NCI-H345 treated with DMSO at 0.1 percent for 48 hours (cell line): ENCODE results near the gene GRM2.
A peak's percentile ranks its signal among the peaks of the same experiment; 100 is the strongest.

Source experiments
- DNase-seq: peaks from one replicate; lab custom pipeline; 2025; ENCODE audit not compliant: unreplicated experiment; lab: John Stamatoyannopoulos, UW

GRM2 gene

GRCh38 chr3:51706788-51707731 lies at the start of gene GRM2:
Gene GRM2 (plus strand): TSS chr3:51707068. CDS start chr3:51708984, 1,916 bp downstream.
- DNase-seq = no peak

DNA sequence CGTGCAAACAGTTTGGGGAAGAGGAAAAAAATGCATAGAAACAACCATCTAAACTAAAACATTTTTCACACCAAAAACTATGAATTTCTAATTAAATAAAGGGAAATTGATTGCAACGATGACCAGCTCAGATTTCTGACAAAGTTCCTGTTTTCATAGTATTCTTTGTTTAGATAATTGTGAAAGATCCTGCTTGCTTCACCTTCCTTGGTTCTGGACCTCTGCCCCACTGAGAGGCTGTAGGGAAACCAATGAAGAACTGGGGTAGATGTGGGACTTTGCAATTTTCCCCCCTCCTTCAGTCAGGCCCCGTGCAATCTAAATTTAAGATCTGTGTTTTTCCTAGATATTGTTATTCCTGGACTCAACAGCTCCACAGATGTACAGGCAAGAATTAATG lies 49.6 kb upstream of the GRM2 start:
- no peak for DNase-seq

DNA sequence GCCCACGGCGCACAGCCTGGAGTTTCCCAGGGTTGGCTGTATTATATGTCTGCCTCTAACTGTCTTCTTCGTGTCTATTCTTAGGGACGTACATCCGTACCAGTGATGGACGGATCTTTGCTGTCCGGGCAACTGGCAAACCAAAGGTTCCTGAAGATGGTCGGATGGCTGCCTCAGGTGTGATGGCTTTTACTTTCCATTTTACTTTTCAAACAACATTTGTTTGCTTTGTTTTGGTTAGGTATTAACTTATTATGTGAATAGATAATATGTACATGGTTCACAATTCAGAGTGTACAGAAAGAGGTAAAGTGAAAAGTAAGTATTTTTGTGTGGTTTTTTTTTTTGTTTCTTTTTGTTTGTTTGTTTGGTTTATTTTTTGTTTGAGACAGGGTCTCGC lies 46.9 kb upstream of the GRM2 start:
- no peak for DNase-seq

GRCh38 chr3:51662456-51662855 lies 44.4 kb upstream of the GRM2 start:
- no peak for DNase-seq

DNA sequence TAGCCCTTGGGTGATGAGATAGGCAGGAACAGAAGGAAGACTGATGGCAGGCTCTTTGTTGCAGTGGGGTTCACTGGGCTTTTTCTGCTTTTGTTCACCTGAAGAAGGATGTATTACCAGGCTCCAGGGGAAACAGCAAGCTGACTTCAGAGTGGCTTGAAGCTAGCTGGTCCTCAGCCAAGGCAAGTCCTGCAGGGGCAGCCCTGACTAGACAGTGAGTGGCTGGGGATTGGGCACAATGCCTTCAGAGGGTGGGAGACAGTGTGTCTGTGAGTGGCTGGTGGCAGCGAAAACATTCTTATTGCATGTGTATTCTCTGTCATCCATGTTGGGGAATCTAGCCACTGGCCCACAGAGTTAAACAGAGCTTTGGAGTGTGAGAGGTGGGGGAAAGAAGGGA lies 38.1 kb upstream of the GRM2 start:
- DNase-seq = no peak

DNA sequence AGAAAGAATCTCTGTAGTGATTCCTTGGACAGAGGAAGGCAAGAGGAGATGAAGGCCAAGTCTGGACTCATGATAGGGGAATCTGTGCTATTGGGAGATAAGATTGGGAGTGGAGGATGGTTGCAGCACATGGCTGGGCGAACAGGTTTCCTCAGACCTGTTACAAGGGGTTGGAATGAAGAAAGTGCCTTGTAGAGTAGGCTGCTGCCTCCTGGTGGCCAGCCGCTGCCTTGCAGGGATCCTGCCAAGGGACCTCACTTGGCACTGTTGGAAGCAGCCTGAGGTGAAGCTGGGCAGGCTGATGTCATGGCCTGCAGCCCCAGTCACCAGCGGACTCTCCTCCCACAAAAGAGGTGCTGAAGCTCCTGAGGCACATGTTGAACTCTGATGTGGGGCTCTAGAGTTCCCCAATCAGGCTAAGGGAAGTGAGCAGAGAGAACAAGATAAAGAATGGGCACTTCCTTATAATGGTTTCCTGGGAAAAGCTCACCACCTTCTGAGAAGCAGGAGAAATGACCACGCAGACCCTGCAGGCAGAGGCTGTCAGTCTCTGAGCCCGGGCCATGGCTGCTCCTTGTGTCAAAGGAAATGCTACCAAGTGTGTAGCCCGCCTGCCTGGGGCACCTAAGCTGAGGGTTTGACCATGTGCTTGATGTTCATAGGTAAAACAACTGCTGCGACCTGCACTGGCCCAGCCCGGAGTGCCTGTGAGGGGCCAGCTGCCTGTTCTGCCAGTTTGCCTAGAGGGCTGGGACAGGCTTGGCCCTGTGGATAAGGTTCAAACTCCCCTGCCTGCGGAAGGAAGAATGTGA lies 37.4 kb upstream of the GRM2 start:
- DNase-seq = peak; percentile 23

GRCh38 chr3:51670053-51670822 lies 36.6 kb upstream of the GRM2 start:
- no peak for DNase-seq

GRCh38 chr3:51670823-51671733 lies 35.8 kb upstream of the GRM2 start, which contains the start of gene TEX264:
Gene TEX264 (plus strand): TSS chr3:51671252. CDS start chr3:51674305, 3,053 bp downstream.
- DNase-seq = peak; percentile 72

DNA sequence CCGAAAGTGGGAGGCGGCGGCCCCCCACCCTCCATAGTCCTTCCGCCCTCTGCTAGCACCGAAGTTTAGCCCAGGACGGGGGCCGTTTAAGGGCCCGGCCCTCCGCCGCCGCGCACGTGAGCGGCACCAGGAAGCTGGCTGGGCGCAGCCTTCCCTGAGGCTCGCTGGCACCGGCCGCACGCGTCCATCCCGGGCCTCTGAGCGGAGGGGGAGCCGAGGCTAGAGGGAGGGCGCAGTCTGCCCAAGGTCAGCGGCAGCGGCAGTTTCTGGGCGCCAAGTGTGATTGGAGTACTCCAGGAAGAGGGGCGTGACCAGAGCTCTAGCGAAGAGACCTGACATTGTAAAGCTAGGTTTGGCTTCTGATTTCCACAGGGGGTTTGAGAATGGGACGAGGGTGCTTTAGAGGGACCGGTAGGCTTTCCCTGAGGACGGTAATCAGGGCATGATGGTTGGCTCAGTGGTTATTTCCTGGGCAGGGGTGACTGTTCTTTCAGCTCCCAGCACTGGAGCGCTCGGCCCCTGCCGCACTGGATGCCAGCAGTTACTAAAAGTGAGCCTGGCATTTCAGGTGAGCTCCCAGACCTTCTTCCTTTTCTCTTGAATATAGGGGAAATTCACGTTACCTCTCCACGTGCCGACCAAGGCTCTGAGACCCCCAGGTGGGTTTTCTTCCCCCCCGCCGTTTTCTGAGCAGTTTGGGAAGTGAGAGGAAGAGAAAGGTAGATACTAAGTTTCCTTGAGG lies 35.0 kb upstream of the GRM2 start:
- no peak for DNase-seq

DNA sequence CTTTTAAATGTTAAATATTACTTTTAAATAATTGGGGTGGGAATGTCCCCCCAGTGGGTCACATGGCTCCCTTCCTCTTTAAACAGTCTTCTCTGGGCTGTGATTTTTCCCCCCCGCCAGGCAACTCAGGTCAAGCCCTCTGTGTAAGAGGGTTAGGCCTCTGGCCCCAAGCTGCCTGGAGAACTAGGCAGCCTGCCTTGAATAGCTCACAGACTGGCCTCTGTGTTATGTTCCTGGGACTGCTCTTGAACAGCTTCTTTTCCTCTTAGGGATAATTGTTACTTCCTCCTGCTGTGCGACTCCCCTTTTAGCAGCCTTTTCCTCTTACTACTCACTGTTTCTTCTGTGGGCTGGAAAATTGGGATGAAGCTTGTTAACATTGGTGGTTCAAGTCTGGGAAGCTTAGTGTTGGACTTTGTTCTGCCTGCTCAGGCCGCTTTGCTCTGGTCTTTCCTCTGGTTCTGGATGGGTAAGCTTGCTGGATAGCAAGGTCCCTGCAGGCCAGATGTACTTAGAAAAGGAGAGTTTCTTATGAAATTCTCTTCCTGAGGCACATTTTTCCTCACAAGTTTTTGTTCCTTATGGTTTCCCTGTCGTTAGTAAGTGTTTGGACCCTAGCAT lies 33.6 kb upstream of the GRM2 start:
- no peak for DNase-seq

GRCh38 chr3:51673802-51674654 lies 32.8 kb upstream of the GRM2 start:
- no peak for DNase-seq

DNA sequence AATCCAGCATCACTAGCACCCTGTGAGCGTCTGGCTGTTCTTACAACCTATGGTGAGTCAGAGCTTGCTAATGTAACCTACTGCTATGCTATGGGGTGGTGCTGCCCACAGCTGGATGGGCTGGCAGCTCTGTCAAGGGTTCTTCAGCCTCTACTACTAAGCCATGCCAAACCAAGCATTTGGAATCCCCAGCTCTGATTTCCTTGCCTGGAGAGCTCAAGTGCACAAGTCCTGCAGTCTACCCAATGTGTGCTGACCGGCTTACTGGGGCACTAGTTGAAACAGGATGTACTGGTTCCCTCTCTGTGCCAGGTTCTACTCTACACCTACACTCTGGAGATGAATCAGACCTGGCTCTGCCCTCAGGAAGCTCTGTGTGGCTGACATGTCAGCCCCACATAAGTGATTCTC lies 31.7 kb upstream of the GRM2 start:
- DNase-seq = no peak

DNA sequence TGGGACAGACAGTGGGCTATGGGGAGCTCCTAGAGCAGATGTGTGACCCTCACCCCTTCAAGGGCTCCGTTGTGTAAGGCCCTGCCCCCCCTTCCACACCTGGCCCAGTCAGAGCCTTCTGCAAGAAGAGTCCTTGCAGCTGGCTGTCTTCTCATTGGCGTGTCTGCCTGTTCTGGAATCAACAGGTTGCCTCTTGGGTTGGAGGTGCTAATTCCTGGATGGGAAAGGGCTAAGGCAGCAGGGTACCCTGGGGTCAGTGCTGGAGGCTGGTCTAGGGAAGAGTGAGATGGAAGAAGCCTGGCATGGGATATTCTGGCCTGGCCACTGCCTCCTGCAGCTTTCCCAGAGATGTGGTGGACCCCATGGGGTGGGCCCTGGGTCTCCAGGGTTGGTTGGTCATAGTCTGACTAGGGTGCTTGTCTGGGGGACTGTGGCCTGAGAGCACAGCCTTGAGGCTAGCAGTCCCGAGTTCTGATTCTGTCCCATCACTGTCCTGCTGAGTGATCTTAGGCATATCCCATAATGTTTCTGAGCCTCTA lies 30.7 kb upstream of the GRM2 start:
- no peak for DNase-seq

- DNase-seq = no peak
Measured at GRCh38 chr3:51677358-51677757, 29.5 kb upstream of the GRM2 start.

DNA sequence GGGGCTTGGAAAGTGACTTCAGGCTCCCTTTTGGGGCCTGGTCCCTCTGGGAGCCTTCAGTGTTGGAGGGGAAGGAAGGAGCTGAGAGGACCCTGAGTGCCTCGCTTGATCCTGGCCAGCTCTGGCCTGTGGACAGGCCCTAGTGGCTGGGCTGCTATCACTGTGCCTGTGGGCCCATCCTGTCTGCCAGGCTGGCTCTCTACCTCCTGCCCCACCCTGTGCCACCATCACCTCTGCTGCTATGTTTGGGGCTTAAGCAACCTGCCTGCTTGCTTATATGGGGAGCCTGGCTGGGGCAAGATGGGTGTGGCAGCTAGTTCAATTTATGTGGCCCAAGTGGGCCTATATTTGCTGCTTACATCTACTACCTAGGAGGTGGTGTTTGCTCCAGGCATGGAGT lies 28.7 kb upstream of the GRM2 start:
- no peak for DNase-seq

DNA sequence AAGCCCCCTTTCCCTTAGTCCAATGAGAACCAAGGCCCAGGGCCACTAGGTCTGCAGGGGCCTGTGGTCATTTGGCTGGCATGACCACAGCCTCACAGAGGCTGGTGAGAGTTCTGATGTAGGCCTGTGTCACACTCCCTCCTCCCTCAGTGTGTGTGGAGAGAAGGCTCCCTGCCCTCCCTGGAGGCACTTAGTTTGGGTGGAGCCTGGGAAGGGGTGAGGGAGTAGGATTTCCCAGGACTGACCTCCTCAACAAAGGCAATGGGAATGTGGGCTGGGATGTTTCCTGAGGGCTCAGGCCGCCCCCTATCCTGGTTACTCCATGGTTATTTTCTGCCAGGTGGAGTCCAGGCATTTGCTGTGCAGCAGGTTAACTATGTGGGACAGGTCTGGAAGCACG lies 28.2 kb upstream of the GRM2 start:
- DNase-seq = no peak

- DNase-seq = no peak
Measured at GRCh38 chr3:51679318-51679717, 27.6 kb upstream of the GRM2 start.

DNA sequence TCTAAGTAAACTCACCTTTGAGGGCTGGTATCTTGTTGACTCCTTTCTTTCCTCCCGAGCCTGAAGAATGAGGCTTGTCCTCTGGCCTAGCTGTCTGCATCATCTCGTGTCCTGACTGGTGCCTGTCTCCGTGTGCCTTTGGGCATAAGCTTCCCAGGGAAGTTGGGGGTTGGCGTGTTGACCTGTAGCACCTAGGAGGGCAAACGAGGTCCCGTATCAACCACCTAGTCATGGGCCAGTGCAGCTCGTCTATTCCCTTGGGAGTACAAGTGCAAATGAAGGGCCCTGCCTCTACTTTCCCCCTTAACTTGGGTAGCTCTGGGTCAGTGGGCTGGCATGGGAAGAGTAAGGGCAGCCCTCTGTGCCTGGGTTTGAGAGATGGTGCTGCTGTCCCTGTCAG lies 27.1 kb upstream of the GRM2 start:
- DNase-seq = no peak
